Chondrocyte (in vitro differentiated cells): Measurements from ENCODE around the gene ERCC6. TPM values are rescaled to one million over a fixed set of nuclear protein-coding genes. Genes with fewer than 3 reads are reported as not detected.

Experiments
- DNase-seq: peaks from one replicate; pipeline ENCODE4 v3.0.0; 2021; ENCODE audit warnings: mixed read lengths, low spot score
- H3K27ac Mint-ChIP-seq: one replicate; pipeline ENCODE4 v1.8.0; 2021; ENCODE audit warnings: mild to moderate bottlenecking, moderate library complexity, mixed read lengths; ENCODE audit not compliant: unreplicated experiment
- H3K27me3 Mint-ChIP-seq: 2 replicates; pipeline ENCODE4 v1.8.0; 2021; ENCODE audit warnings: low read depth, mixed read lengths
- H3K36me3 Mint-ChIP-seq: 2 replicates; pipeline ENCODE4 v1.8.0; 2021; ENCODE audit warnings: low read depth, mixed read lengths
- H3K4me1 Mint-ChIP-seq: 2 replicates; pipeline ENCODE4 v1.8.0; 2021; ENCODE audit warnings: low read depth, mild to moderate bottlenecking, mixed read lengths
- H3K4me3 Mint-ChIP-seq: one replicate; pipeline ENCODE4 v1.8.0; 2021; ENCODE audit warnings: mild to moderate bottlenecking, moderate library complexity, mixed read lengths; ENCODE audit not compliant: unreplicated experiment
- H3K9me3 Mint-ChIP-seq: 2 replicates; pipeline ENCODE4 v1.8.0; 2021; ENCODE audit warnings: low read depth, mixed read lengths
- total RNA-seq: library from RNA; stranded (reverse); gene quantifications from 3 replicates; pipeline ENCODE4 v1.2.1, GENCODE V29; 2021
- TF ChIP-seq, protein P1 (sequence below): fragments of 200-600 bp; sonication (generic); IDR thresholded peaks from 2 replicates; pipeline ENCODE4 v1.5.0; 2021; ENCODE audit warnings: antibody characterized with exemption, mild to moderate bottlenecking, moderate library complexity

The ERCC6 gene
- total RNA-seq, 1 donor from 2014 or later, result 41.5 TPM

DNA sequence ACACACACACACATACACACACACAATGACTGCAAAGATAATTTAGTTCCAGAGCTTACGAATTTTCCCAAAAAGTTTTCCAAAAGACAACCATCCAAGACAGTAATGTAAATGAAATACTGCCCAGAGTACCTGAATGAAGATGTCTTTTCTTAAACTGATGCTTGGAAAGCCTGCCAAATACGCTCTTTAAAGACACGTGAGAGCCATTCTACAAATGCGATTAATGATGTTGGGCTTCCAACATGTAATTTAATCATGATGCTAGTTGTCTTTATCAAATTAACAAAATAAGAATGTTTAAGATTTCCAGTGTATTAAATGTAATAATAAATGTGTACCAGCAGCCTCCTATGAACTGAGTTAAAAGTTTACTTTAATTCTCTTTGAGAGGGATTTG, 11.1 kb downstream of the ERCC6 start:
- H3K36me3 Mint-ChIP-seq, result peaks cover 51% of the 10 kb centered on the region
- H3K4me1 Mint-ChIP-seq, result peaks cover 36% of the 10 kb centered on the region
- DNase-seq, result no peak
- no peaks in the 10 kb centered on the region for H3K9me3 Mint-ChIP-seq
- H3K4me3 Mint-ChIP-seq, result no peak overlapping the region
- H3K27me3 Mint-ChIP-seq, result no peaks in the 10 kb centered on the region
- TF ChIP-seq, protein P1, sequence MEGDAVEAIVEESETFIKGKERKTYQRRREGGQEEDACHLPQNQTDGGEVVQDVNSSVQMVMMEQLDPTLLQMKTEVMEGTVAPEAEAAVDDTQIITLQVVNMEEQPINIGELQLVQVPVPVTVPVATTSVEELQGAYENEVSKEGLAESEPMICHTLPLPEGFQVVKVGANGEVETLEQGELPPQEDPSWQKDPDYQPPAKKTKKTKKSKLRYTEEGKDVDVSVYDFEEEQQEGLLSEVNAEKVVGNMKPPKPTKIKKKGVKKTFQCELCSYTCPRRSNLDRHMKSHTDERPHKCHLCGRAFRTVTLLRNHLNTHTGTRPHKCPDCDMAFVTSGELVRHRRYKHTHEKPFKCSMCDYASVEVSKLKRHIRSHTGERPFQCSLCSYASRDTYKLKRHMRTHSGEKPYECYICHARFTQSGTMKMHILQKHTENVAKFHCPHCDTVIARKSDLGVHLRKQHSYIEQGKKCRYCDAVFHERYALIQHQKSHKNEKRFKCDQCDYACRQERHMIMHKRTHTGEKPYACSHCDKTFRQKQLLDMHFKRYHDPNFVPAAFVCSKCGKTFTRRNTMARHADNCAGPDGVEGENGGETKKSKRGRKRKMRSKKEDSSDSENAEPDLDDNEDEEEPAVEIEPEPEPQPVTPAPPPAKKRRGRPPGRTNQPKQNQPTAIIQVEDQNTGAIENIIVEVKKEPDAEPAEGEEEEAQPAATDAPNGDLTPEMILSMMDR, result no peak
- H3K27ac Mint-ChIP-seq, result no peak overlapping the region

DNA sequence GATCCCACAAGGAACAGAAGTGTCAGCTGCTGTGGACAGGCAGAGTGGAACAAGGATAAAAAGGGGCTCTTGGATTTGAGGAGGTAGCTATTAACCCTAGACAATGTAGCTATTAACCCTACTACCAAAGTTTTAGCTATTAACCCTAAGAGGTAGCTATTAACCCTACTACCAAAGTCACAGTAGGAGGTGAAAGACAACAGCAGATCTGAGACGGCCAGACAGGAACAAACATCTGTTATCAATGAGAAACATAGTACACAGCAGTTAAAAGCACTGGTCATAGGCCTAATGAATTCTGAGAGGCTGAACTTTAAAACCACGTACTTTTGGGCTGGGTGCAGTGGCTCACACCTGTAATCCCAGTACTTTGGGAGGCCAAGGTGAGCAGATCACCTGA, 11.9 kb downstream of the ERCC6 start:
- H3K4me3 Mint-ChIP-seq, result no peak overlapping the region
- H3K27ac Mint-ChIP-seq, result no peak overlapping the region
- DNase-seq, result no peak
- no peaks in the 10 kb centered on the region for H3K9me3 Mint-ChIP-seq
- H3K36me3 Mint-ChIP-seq, result peaks cover 49% of the 10 kb centered on the region
- no peaks in the 10 kb centered on the region for H3K27me3 Mint-ChIP-seq
- TF ChIP-seq, protein P1, result no peak
- peaks cover 35% of the 10 kb centered on the region for H3K4me1 Mint-ChIP-seq

DNA sequence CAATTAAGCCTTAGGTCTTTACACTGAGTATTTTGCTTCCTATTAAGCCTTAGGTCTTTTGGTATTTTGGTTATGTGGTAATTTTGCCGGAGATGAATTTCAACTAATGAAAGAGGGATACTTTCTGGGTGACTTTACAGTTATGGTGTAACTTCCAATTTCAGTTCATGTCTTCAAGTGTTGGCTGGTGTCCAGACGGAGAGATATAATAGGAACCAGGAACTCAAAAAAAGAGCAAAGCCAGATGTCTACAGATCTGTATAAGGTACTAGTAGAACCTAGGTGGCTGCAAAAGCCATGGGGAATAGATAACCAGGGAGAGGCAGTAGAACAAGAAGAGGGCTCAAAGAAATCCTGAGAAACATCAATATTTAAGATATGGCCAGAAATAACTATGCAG, 12.3 kb downstream of the ERCC6 start:
- no peaks in the 10 kb centered on the region for H3K27me3 Mint-ChIP-seq
- H3K4me3 Mint-ChIP-seq, result no peak overlapping the region
- H3K4me1 Mint-ChIP-seq, result peaks cover 32% of the 10 kb centered on the region
- no peaks in the 10 kb centered on the region for H3K9me3 Mint-ChIP-seq
- peaks cover 47% of the 10 kb centered on the region for H3K36me3 Mint-ChIP-seq
- H3K27ac Mint-ChIP-seq, result no peak overlapping the region
- no peak for DNase-seq
- TF ChIP-seq, protein P1, result no peak

DNA sequence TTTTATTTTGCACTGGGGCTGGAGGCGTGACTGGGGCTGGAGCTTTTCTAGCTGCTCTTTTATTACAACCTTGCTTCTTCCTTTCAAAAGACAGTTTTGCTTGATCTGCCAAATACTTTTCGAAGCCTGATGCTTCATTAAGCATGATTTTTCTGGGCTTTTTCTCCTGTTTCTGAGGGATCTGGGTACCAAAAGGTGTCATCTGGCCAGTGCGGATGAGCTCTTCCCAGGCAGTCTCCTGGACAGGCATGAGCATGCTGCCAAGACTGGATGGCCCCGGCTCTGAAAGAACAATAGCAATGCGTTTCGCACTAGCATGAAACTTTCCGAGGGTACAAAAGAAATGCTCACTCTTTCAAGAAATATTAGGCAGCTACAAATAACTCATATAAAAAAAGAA, 14.4 kb downstream of the ERCC6 start:
- DNase-seq, result no peak
- no peaks in the 10 kb centered on the region for H3K27me3 Mint-ChIP-seq
- H3K4me3 Mint-ChIP-seq, result no peak overlapping the region
- TF ChIP-seq, protein P1, result no peak
- peaks cover 33% of the 10 kb centered on the region for H3K4me1 Mint-ChIP-seq
- peak overlapping the region; percentile 72 for H3K27ac Mint-ChIP-seq
- no peaks in the 10 kb centered on the region for H3K9me3 Mint-ChIP-seq
- H3K36me3 Mint-ChIP-seq, result peaks cover 40% of the 10 kb centered on the region

DNA sequence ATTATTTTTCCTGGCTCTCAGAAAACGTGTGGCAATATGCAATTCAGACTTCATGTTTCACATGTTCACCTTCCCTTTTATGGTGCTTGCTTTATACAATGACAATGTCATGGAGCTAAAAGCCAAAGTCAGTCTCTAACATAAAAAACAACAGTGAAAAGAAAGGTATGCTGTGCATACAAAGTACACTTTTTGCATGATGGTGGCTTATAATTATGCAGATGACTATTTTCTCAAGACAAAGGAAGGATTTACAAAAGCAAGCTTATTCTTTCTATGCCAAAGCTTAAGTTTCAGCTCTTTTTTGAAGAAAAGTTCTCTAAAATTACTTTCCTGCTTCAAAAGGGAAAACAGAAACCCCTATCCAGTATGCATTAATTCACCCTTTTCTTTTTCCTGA, 15.6 kb downstream of the ERCC6 start:
- no peaks in the 10 kb centered on the region for H3K9me3 Mint-ChIP-seq
- H3K4me3 Mint-ChIP-seq, result no peak overlapping the region
- H3K27ac Mint-ChIP-seq, result no peak overlapping the region
- DNase-seq, result no peak
- H3K36me3 Mint-ChIP-seq, result peaks cover 34% of the 10 kb centered on the region
- TF ChIP-seq, protein P1, result no peak
- no peaks in the 10 kb centered on the region for H3K27me3 Mint-ChIP-seq
- peaks cover 39% of the 10 kb centered on the region for H3K4me1 Mint-ChIP-seq
